ENCODE data around the gene CSAG1.
"Not testable (repeated sequence)": the region's sequence is repeated elsewhere in the genome, so short reads cannot be mapped to it uniquely, and the experiment has no call there.

CSAG1 gene, protein sequence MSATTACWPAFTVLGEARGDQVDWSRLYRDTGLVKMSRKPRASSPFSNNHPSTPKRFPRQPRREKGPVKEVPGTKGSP

GRCh38 chrX:152733261-152733975 lies at the start of gene CSAG1, which contains the start of gene MAGEA12:
Gene CSAG1, minus strand, starts transcription at chrX:152733721. Its CDS starts 1,261 bp downstream, at chrX:152732460.
Gene MAGEA12, plus strand, starts transcription at chrX:152733757. Its CDS starts 2,405 bp downstream, at chrX:152736162.
- peak; percentile 91 for DNase-seq

DNA sequence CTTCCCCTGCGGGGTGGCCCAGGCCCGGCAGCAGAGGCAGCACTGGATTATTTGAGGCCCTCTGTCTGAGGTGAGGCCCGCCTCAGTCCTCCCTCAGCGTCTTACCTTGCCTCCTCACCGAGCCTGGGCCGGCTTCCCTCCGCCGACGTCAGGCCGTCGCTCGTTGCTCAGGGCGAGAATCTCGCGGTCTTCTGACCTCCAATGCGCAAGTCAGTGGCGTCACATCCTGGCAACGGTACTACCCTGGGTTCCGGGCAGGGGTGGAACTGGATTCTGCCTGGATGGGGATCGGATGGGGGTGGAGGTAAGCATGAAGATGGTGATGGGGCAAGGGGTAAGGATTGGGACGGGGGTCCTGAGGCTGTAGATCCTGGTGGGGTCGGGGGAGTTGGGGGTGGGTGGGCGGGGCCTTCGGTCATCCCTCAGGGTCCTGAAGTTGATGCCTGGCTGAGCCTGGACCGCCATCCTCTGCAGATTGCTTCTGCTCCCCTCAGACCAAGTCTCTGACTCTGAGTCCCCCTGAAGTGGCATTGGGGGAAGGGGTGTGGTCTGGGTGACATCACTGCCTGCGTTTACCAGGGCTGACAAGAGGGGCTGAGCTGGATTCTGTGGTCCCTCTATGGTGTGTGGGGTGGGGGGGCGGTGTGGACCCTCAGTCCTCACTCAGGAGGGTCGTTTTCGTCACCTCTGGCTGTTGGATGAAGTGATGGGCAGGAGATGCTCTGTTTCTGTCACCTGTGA lies 36.2 kb upstream of the CSAG1 start, which contains the start of gene MAGEA6:
Gene MAGEA6 (minus strand): TSS at position 141 of the 741 bp plus-strand sequence. CDS start 2,039 bp downstream, outside the sequence.
- not testable (repeated sequence) for DNase-seq

GRCh38 chrX:152766562-152766961 lies 33.0 kb upstream of the CSAG1 start:
- not testable (repeated sequence) for DNase-seq

GRCh38 chrX:152761582-152761981 lies 28.1 kb upstream of the CSAG1 start:
- DNase-seq: not testable (repeated sequence)

DNA sequence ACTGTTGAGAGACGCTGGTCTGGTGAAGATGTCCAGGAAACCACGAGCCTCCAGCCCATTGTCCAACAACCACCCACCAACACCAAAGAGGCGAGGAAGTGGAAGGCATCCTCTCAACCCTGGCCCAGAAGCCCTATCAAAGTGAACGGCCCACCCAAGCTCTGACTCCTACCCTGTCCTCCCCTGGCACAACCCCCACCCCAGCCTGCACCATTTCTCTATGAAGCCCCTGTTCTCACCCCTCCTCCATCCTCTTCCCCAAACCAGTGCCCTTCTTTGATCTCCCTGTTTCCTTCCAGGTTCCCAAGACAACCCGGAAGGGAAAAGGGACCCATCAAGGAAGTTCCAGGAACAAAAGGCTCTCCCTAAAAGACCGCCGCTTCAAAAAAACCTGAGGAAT lies 26.0 kb upstream of the CSAG1 start:
- DNase-seq: not testable (repeated sequence)

- not testable (repeated sequence) for DNase-seq
These were observed 25.4 kb upstream of the CSAG1 start, which contains the start of gene CSAG3 for GRCh38 chrX:152758918-152759317. Gene CSAG3, plus strand, starts transcription at chrX:152759218.

DNA sequence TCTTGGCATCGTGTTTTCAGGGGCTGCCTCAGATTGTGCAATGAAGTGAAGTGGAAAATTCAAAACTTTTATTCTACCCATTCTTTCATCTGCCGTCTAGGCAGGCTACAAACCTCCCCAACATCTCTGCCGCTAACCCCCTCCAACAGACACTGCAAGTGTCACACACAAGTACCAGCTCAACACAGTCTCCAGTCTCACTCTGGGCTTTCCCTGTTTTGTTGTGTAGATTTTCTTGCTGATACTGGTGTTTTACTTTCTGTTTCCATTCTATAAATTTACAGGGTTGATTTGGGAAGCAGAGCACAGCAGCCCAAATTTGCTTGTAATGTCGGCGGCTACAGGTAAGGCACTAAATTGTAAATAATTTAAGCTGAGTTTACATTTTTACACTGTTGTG lies 21.4 kb upstream of the CSAG1 start:
- not testable (repeated sequence) for DNase-seq

- not testable (repeated sequence) for DNase-seq
These were observed 20.4 kb upstream of the CSAG1 start, which contains the start of gene MAGEA2 for GRCh38 chrX:152753686-152754650. Gene MAGEA2, minus strand, starts transcription at chrX:152753842. Its CDS starts 2,479 bp downstream, at chrX:152751363.

DNA sequence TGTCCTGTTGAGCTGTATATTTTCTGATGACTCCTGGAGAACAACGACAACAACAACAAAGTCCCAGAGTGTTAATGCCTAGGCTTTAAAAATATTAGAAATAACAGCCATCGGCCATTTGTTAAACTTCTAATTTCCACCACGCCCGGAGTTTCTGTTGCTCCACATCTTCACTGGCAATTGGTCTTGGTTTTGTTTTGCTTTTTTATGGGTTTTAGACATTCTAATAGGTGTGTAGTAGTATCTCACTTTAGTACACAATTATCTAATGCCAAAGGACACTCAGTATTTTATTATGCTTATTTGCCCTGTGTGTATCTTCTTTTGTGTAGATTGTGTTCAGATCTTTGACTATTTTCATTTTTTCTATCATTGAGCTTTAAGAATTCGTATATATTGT lies 5.0 kb upstream of the CSAG1 start:
- DNase-seq: no peak

DNA sequence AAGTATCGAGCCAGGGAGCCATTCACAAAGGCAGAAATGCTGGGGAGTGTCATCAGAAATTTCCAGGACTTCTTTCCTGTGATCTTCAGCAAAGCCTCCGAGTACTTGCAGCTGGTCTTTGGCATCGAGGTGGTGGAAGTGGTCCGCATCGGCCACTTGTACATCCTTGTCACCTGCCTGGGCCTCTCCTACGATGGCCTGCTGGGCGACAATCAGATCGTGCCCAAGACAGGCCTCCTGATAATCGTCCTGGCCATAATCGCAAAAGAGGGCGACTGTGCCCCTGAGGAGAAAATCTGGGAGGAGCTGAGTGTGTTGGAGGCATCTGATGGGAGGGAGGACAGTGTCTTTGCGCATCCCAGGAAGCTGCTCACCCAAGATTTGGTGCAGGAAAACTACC lies 3.0 kb upstream of the CSAG1 start:
- not testable (repeated sequence) for DNase-seq

DNA sequence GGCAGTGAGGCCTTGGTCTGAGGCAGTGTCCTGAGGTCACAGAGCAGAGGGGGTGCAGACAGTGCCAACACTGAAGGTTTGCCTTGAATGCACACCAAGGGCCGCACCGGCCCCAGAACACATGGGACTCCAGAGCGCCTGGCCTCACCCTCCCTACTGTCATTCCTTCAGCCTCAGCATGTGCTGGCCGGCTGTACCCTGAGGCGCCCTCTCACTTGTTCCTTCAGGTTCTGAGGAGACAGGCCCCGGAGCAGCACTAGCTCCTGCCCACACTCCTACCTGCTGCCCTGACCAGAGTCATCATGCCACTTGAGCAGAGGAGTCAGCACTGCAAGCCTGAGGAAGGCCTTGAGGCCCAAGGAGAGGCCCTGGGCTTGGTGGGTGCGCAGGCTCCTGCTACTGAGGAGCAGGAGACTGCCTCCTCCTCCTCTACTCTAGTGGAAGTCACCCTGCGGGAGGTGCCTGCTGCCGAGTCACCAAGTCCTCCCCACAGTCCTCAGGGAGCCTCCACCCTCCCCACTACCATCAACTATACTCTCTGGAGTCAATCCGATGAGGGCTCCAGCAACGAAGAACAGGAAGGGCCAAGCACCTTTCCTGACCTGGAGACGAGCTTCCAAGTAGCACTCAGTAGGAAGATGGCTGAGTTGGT lies 2.5 kb upstream of the CSAG1 start:
- no peak for DNase-seq

GRCh38 chrX:152735101-152735500 lies 1.6 kb upstream of the CSAG1 start:
- DNase-seq: no peak

DNA sequence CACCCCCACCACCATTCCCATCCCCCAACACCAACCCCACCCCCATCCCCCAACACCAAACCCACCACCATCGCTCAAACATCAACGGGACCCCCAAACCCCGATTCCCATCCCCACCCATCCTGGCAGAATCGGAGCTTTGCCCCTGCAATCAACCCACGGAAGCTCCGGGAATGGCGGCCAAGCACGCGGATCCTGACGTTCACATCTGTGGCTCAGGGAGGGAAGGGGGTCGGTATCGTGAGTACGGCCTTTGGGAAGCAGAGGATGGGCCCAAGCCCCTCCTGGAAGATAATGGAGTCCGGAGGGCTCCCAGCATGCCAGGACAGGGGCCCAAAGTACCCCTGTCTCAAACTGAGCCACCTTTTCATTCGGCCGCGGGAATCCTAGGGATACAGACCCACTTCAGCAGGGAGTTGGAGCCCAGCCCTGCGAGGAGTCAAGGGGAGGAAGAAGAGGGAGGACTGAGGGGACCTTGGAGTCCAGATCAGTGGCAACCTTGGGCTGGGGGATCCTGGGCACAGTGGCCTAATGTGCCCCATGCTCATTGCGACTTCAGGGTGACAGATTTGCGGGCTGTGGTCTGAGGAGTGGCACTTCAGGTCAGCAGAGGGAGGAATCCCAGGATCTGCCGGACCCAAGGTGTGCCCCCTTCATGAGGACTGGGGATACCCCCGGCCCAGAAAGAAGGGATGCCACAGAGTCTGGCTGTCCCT lies 780 bp upstream of the CSAG1 start:
- DNase-seq: not testable (repeated sequence)

GRCh38 chrX:152725409-152725808 lies 8.1 kb downstream of the CSAG1 start:
- DNase-seq: no peak

- not testable (repeated sequence) for DNase-seq
These were observed 19.4 kb downstream of the CSAG1 start, which contains the start of gene MAGEA2B for GRCh38 chrX:152713815-152714787. Gene MAGEA2B, plus strand, starts transcription at chrX:152714628. Its CDS starts 2,479 bp downstream, at chrX:152717107.

DNA sequence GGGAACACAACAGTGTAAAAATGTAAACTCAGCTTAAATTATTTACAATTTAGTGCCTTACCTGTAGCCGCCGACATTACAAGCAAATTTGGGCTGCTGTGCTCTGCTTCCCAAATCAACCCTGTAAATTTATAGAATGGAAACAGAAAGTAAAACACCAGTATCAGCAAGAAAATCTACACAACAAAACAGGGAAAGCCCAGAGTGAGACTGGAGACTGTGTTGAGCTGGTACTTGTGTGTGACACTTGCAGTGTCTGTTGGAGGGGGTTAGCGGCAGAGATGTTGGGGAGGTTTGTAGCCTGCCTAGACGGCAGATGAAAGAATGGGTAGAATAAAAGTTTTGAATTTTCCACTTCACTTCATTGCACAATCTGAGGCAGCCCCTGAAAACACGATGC lies 20.3 kb downstream of the CSAG1 start:
- DNase-seq: not testable (repeated sequence)

DNA sequence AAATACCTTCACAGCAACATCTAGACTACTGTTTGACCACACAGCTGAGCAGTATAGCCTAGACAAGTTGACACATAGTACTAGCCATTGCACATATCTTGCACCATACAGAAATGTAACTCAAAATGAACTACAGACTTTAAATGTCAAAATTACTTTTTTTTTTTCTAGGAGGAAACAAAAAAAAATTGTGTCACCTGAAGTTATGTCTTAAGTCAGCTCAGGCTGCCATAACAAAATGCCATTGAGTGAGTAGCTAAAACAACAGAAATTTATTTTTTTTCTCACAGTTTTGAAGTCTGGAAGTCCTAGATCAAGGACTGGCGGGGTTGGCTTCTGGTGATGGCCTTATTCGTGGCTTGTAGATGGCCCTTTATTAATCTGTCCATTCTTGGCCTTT lies 24.3 kb downstream of the CSAG1 start, which contains the start of gene CSAG2:
Gene CSAG2 (minus strand): TSS at position 101 of the 400 bp plus-strand sequence. CDS start 161 bp downstream, outside the sequence.
- not testable (repeated sequence) for DNase-seq

- DNase-seq: not testable (repeated sequence)
These were observed 27.0 kb downstream of the CSAG1 start for GRCh38 chrX:152706500-152706899.

DNA sequence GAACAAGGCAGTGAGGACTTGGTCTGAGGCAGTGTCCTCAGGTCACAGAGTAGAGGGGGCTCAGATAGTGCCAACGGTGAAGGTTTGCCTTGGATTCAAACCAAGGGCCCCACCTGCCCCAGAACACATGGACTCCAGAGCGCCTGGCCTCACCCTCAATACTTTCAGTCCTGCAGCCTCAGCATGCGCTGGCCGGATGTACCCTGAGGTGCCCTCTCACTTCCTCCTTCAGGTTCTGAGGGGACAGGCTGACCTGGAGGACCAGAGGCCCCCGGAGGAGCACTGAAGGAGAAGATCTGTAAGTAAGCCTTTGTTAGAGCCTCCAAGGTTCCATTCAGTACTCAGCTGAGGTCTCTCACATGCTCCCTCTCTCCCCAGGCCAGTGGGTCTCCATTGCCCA lies 33.1 kb downstream of the CSAG1 start:
- not testable (repeated sequence) for DNase-seq

Measured in NCI-H69 (cell line).